Activated CD4-positive, CD25-positive, alpha-beta regulatory T cell treated with anti-CD3 and anti-CD28 coated beads, Interleukin-2, amount 50 U/mL, for 72 hours (primary cell): ENCODE measurements around the gene NECAB2.

Source experiments
- DNase-seq: peaks from one replicate; pipeline ENCODE4 v3.0.0; 2021

The NECAB2 gene

DNA sequence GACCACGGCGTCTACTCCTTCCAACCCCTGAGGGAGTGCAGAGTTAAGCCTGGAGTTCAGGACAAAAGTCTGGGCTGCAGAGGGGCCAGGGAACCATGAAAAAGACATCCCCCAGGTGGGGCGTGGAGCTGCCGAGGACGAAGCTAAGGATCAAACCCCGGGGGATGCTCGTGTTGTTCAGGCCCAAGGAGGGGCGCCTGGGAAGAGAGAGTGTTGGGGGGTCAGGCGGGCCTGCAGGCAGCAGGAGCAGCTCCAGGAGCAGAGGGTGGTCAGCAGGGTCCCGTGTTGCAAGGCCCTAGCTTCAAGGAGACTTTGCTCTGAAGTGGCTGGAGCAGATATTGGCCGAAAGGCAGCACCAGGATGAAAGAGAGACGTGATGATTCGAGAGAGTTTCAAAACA is 26.7 kb downstream of the NECAB2 start:
- no peak for DNase-seq

DNA sequence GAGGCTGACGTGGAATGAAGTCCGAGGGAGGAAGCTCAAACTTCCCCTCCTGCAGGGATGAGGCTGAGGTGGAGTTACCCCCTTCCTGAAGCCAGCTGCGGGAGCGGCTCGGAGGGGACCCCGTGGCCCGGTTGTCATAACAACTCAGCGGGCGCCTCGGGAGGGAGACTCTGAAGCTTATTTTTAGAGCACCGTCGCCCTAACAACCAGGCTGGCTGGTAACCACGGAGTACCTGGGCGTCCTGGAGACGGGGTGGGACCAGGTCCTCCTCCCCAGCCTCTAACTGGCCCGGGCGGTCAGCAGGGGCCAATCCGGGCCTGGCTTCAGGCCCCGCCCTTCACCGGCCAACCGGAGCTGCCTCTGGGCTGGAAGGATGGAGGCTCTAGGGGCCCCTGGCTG is 27.7 kb downstream of the NECAB2 start:
- DNase-seq: no peak

DNA sequence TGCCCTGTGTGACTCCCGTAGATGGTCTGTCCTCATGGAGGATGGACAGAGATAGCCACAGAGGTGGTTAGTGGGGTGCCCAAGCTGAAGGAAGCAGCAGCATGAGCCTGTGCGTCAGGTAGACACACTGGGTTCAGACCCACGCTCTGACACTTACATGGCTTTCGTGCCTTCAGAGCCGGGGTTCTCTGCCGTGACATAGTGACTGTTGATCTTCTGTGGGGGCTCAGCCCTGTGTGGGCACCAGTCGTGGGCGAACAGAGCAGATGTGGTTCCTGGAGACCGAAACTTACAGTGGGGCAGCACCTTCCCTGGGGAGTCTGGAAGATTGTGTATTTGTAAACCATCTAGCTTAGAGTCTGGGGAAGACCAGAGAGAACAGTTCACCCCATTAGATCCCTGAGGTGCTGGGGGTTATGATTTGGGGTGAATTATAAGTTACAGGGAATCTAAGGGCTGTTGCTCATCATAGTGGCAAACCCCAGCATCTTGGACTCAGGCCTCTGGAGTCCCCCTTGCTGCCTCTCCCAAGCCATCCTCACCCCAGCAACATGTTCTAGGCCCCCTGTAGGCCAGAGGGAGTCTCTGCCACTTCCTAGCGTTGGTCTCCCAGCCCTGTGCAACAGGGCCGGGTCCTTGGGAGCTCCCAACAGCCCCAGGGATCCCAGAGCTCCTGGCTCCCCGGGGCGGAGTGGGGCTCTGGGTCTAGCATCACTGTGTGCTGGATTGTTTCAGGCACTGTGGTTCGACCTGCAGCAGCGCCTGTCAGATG is 28.6 kb downstream of the NECAB2 start:
- DNase-seq: no peak

DNA sequence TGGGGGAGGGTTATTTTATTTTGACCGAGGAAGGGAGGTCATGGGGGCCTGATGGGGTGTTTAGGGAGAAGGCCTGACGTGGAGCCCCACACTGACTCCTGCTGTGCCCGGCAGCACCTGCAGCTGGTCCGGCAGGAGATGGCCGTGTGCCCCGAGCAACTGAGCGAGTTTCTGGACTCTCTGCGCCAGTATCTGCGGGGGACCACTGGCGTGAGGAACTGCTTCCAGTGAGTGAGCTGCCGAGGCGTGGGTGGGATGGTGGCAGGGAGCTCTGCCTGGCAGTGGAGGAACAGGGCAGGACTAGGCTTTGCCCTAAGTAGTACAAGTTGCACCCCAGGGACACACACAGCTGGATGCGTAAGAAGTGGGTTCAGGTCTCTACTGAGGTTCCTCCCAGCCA is 30.0 kb downstream of the NECAB2 start:
- no peak for DNase-seq

- no peak for DNase-seq
Observed at GRCh38 chr16:84000989-84001642, 33.1 kb downstream of the NECAB2 start.

- no peak for DNase-seq
Observed at GRCh38 chr16:84001726-84002125, 33.7 kb downstream of the NECAB2 start.

- DNase-seq: no peak
Observed at GRCh38 chr16:84003038-84003437, 35.0 kb downstream of the NECAB2 start.

- DNase-seq: no peak
Observed at GRCh38 chr16:84004442-84004841, 36.4 kb downstream of the NECAB2 start.

- DNase-seq: no peak
Observed at GRCh38 chr16:84005391-84005790, 37.3 kb downstream of the NECAB2 start.

DNA sequence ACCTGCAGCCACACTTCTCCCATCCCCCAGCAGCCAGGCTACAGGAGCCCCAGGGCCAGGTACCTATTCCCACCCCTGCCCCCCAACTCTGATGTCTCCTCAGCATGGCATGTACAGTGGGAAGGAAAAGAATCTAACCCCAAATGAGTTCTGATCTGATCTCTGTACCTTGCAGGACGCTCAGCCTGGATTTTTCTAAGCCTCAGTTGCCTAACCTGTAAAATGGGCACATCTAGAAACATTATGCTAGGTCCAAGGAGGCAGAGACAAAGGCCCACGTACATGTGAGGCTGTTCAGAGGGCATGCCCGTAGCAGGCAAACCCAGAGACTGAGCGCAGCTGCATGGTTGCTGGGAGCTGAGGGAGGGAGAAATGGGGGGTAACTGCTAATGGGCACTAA is 39.5 kb downstream of the NECAB2 start:
- DNase-seq: no peak

GRCh38 chr16:84007965-84008364 is 39.9 kb downstream of the NECAB2 start:
- DNase-seq: no peak

- no peak for DNase-seq
Observed at GRCh38 chr16:84009282-84009681, 41.2 kb downstream of the NECAB2 start.

- DNase-seq: peak; percentile 65
Observed at GRCh38 chr16:84013787-84014569, 45.9 kb downstream of the NECAB2 start.

- no peak for DNase-seq
Observed at GRCh38 chr16:84014570-84015327, 46.7 kb downstream of the NECAB2 start.

DNA sequence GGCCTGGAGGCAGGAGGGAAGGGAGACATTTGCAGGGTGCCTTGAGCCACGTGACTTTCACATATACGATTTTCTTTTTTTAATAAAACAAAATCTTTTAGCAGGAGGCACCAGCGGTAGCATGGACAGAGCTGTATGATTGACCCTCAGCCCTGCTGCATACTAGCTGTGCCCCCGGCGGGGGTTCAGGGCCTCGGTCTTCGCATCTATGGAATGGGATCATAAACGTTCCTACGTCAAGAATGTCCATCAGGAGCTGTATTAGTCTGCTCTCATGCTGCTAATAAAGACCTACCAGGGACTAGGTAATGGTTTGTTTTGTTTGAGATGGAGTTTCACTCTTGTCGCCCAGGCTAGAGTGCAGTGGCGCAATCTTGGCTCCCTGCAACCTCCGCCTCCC is 47.4 kb downstream of the NECAB2 start:
- no peak for DNase-seq

- no peak for DNase-seq
Observed at GRCh38 chr16:84016477-84016876, 48.4 kb downstream of the NECAB2 start.

GRCh38 chr16:84018710-84019109 is 50.7 kb downstream of the NECAB2 start:
- DNase-seq: no peak

GRCh38 chr16:84020353-84020752 is 52.3 kb downstream of the NECAB2 start:
- no peak for DNase-seq

GRCh38 chr16:84021488-84021887 is 53.4 kb downstream of the NECAB2 start:
- no peak for DNase-seq

- DNase-seq: no peak
Observed at GRCh38 chr16:84022644-84023043, 54.6 kb downstream of the NECAB2 start.

DNA sequence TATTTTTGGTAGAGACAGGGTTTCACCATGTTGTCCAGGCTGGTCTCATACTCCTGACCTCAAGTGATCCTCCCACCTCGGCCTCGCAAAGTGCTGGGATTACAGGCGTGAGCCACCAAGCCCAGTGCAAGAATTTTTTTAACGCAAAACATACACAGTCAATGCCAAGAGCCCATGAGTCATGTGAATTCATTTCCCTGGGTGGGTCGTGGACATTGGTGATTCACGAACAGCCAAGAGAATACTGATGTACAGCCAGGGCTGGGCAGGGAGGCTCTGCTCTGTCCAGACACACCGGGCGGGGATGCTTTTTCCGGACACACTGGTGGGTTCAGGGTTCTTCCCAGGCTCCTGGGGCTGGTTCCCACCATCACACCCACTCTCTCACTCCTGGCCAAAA is 56.8 kb downstream of the NECAB2 start:
- no peak for DNase-seq

- DNase-seq: no peak
Observed at GRCh38 chr16:84026606-84027005, 58.6 kb downstream of the NECAB2 start.

DNA sequence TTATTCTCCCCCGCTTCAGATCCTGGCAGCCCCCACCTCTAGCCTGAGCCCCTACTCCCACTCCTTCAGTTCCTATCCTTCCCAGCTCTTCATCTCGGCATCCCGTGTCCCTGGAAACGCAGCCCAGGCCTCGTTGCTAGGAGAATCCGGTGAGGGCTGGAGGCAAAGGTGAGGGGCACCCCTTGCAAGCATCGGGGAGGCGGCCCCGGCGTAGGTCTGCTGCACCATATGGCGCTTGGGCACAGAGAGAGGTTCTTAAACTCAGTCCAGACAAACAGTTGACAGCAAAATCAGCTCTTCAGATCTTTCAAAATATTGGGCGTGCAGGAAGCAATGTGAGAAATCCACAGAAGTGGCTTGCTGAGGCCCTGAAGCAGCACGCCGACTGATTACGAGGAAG is 59.6 kb downstream of the NECAB2 start:
- DNase-seq: no peak
